SK-N-SH treated with all-trans-retinoic acid at 6 μM for 48 hours (cell line): ENCODE data around the gene COQ7.

Source experiments
- ARNTL ChIP-seq: fragments of 450-650 bp; formaldehyde crosslinking; IDR thresholded peaks from 2 replicates; pipeline ENCODE4 v1.5.0; 2020; ENCODE audit warnings: low read depth, mild to moderate bottlenecking, moderate library complexity, borderline replicate concordance
- CREB5 ChIP-seq: fragments of 250-450 bp; sonication (Bioruptor Pico); IDR thresholded peaks from 2 replicates; pipeline ENCODE4 v1.5.1; 2020; ENCODE audit warnings: low read depth, mild to moderate bottlenecking, moderate library complexity
- CSDC2 ChIP-seq: fragments of 250-450 bp; sonication (Bioruptor Pico); IDR thresholded peaks from 2 replicates; pipeline ENCODE4 v1.5.0; 2020; ENCODE audit warnings: mild to moderate bottlenecking, moderate library complexity
- GLIS3 ChIP-seq: fragments of 250-450 bp; sonication (Bioruptor Pico); IDR thresholded peaks from 2 replicates; pipeline ENCODE4 v1.5.0; 2020; ENCODE audit warnings: mild to moderate bottlenecking, moderate library complexity
- PATZ1 ChIP-seq: fragments of 250-450 bp; sonication (Bioruptor Pico); IDR thresholded peaks from 2 replicates; pipeline ENCODE4 v1.8.0; 2020; ENCODE audit warnings: mild to moderate bottlenecking, moderate library complexity, borderline replicate concordance
- RARB ChIP-seq: fragments of 250-450 bp; sonication (Bioruptor Pico); IDR thresholded peaks from 2 replicates; pipeline ENCODE4 v1.8.0; 2021; ENCODE audit warnings: mild to moderate bottlenecking, moderate library complexity
- ZC3H10 ChIP-seq: fragments of 250-450 bp; sonication (Bioruptor Pico); IDR thresholded peaks from 2 replicates; pipeline ENCODE4 v1.5.1; 2021; ENCODE audit warnings: mild to moderate bottlenecking, moderate library complexity
- ZFP3 ChIP-seq: fragments of 250-450 bp; sonication (Bioruptor Pico); IDR thresholded peaks from 2 replicates; pipeline ENCODE4 v1.5.0; 2020; ENCODE audit warnings: mild to moderate bottlenecking, moderate library complexity
- ZFP30 ChIP-seq: fragments of 450-650 bp; formaldehyde crosslinking; IDR thresholded peaks from 2 replicates; pipeline ENCODE4 v1.5.0; 2022; ENCODE audit warnings: mild to moderate bottlenecking, moderate library complexity
- ZNF565 ChIP-seq: fragments of 450-650 bp; formaldehyde crosslinking; conservative IDR thresholded peaks from 2 replicates; pipeline ENCODE4 v1.5.0; 2020; ENCODE audit warnings: low read depth, mild to moderate bottlenecking, moderate library complexity
- ZNF70 ChIP-seq: fragments of 450-650 bp; formaldehyde crosslinking; IDR thresholded peaks from 2 replicates; pipeline ENCODE4 v1.5.0; 2020; ENCODE audit warnings: mild to moderate bottlenecking, moderate library complexity

GRCh38 chr16:19105891-19106624 is 38.6 kb downstream of the COQ7 start:
- TF ChIP-seq PATZ1 (CRISPR knock-in tag) (no peak), ZFP30 (CRISPR knock-in tag) (no peak), CREB5 (CRISPR knock-in tag) (no peak), ZNF70 (CRISPR knock-in tag) (no peak), GLIS3 (CRISPR knock-in tag) (no peak), ARNTL (CRISPR knock-in tag) (no peak), RARB (CRISPR knock-in tag) (no peak), ZC3H10 (CRISPR knock-in tag) (no peak), CSDC2 (CRISPR knock-in tag) (no peak), ZFP3 (CRISPR knock-in tag) (no peak), ZNF565 (CRISPR knock-in tag) (no peak)
